H1 (cell line): ENCODE measurements around the gene ADAMTSL2. TPM values are rescaled to one million over a fixed set of nuclear protein-coding genes. Genes with fewer than 3 reads are reported as not detected.

Experiments used
- CTCF ChIA-PET: fragments of 300-600 bp; sonication (Branson Sonifier 250); formaldehyde crosslinking; loops from one replicate; lab custom pipeline; 2021; ENCODE audit not compliant: partially characterized antibody; lab: Charles Lee
- POLR2A ChIA-PET: fragments of 300-600 bp; sonication (Branson Sonifier 250); formaldehyde crosslinking; loops from one replicate; lab custom pipeline; 2021; ENCODE audit warnings: inconsistent platforms; ENCODE audit not compliant: partially characterized antibody; lab: Charles Lee
- DNase-seq, 2 experiments: peaks; one replicate each; pipeline versions ENCODE4 v3.0.0 to v3.0.0-alpha.2; 2010 to 2022; ENCODE audit warnings: low spot score in 2 of 2, low read depth in 1 of 2, mixed read lengths in 1 of 2
- FAIRE-seq: peaks from 2 replicates; lab custom pipeline; 2011; peaks lifted over from hg19 to GRCh38; lab: Jason Lieb, UNC
- H2AFZ ChIP-seq: 2 replicates; pipeline ENCODE4 v1.8.1; 2012; ENCODE audit warnings: low read length, inconsistent platforms
- H2AK5ac ChIP-seq: 2 replicates; pipeline ENCODE4 v1.6.1; 2013; ENCODE audit warnings: low read depth, low read length
- H2BK120ac ChIP-seq: replicated peaks from 2 replicates; pipeline ENCODE3; 2013; ENCODE audit warnings: low read depth, low read length, inconsistent platforms
- H2BK12ac ChIP-seq: 2 replicates; pipeline ENCODE4 v1.6.1; 2013; ENCODE audit warnings: low read depth, low read length
- H2BK15ac ChIP-seq: 2 replicates; pipeline ENCODE4 v1.6.1; 2013; ENCODE audit warnings: low read length
- H2BK20ac ChIP-seq: 2 replicates; pipeline ENCODE4 v1.6.1; 2013; ENCODE audit warnings: low read length
- H2BK5ac ChIP-seq: 2 replicates; pipeline ENCODE4 v1.6.1; 2013; ENCODE audit warnings: low read depth, low read length
- H3K14ac ChIP-seq: 2 replicates; pipeline ENCODE4 v1.6.1; 2013; ENCODE audit warnings: inconsistent platforms; ENCODE audit not compliant: insufficient read length
- H3K18ac ChIP-seq: 2 replicates; pipeline ENCODE4 v1.6.1; 2013; ENCODE audit warnings: low read length; ENCODE audit errors: extremely low read depth
- H3K23ac ChIP-seq: 2 replicates; pipeline ENCODE4 v1.6.1; 2013; ENCODE audit warnings: inconsistent platforms; ENCODE audit not compliant: insufficient read length
- H3K23me2 ChIP-seq: 2 replicates; pipeline ENCODE4 v1.6.1; 2013; ENCODE audit warnings: low read depth, low read length
- H3K27ac ChIP-seq: 2 replicates; pipeline ENCODE4 v1.6.1; 2011; ENCODE audit warnings: low read depth, low read length, inconsistent platforms
- H3K27me3 ChIP-seq, 4 experiments: replicated peaks in 1 of 4; 1 replicate in 1 of 4; 2 replicates in 3 of 4; pipeline versions ENCODE4 v1.6.1 to v1.8.1; 2011 to 2013; ENCODE audit warnings: low read length in 3 of 4, mild to moderate bottlenecking in 3 of 4, inconsistent platforms in 2 of 4, mixed read lengths in 2 of 4, moderate library complexity in 1 of 4; ENCODE audit not compliant: control insufficient read depth in 3 of 4, insufficient read depth in 3 of 4; ENCODE audit errors: extremely low read depth in 1 of 4
- H3K36me3 ChIP-seq, 4 experiments: 2 replicates each; pipeline versions ENCODE4 v1.6.1 to v1.8.1; 2011 to 2013; ENCODE audit warnings: mild to moderate bottlenecking in 4 of 4, low read length in 3 of 4, moderate library complexity in 2 of 4, control low read depth in 1 of 4, inconsistent platforms in 1 of 4; ENCODE audit not compliant: insufficient read depth in 4 of 4, control insufficient read depth in 2 of 4
- H3K4ac ChIP-seq: replicated peaks from 2 replicates; pipeline ENCODE3; 2013; ENCODE audit warnings: low read length, low read depth, mixed read lengths, inconsistent platforms; ENCODE audit not compliant: insufficient read length
- H3K4me1 ChIP-seq, 4 experiments: replicated peaks in 1 of 4; 1 replicate in 1 of 4; 2 replicates in 3 of 4; pipeline versions ENCODE4 v1.6.1 to v1.8.1; 2011 to 2013; ENCODE audit warnings: low read length in 3 of 4, inconsistent platforms in 2 of 4, mixed read lengths in 1 of 4; ENCODE audit not compliant: insufficient read depth in 4 of 4, control insufficient read depth in 3 of 4
- H3K4me2 ChIP-seq, 2 experiments: 2 replicates each; pipeline versions ENCODE4 v1.6.1 to v1.8.1; 2011 to 2013; ENCODE audit warnings: low read depth in 2 of 2, low read length in 2 of 2, control low read depth in 1 of 2, inconsistent platforms in 1 of 2, mild to moderate bottlenecking in 1 of 2; ENCODE audit not compliant: insufficient read depth in 1 of 2
- H3K4me3 ChIP-seq, 4 experiments: fragments of 200-600, 300-600 bp in 1 of 4; sonication (generic), shearing (Covaris generic), sonication (Bioruptor Twin) in 1 of 4; 2 replicates each; pipeline versions ENCODE4 v1.5.1 to v1.8.1; 2011 to 2016; ENCODE audit warnings: low read length in 4 of 4, low read depth in 3 of 4, control low read depth in 2 of 4, inconsistent platforms in 2 of 4, mild to moderate bottlenecking in 2 of 4, mixed read lengths in 1 of 4, moderate library complexity in 1 of 4; ENCODE audit not compliant: insufficient read depth in 2 of 4; ENCODE audit errors: extremely low read depth in 1 of 4
- H3K56ac ChIP-seq: replicated peaks from 2 replicates; pipeline ENCODE3; 2013; ENCODE audit warnings: low read depth, mild to moderate bottlenecking, mixed read lengths, low read length, inconsistent platforms; ENCODE audit not compliant: insufficient read length
- H3K79me1 ChIP-seq: 2 replicates; pipeline ENCODE4 v1.6.1; 2013; ENCODE audit warnings: low read depth, low read length, control low read depth
- H3K79me2 ChIP-seq, 2 experiments: 2 replicates each; pipeline versions ENCODE4 v1.6.1 to v1.8.1; 2012 to 2013; ENCODE audit warnings: low read length in 2 of 2, mild to moderate bottlenecking in 2 of 2, inconsistent platforms in 1 of 2; ENCODE audit not compliant: insufficient read depth in 2 of 2, control insufficient read depth in 1 of 2
- H3K9ac ChIP-seq, 4 experiments: replicated peaks in 1 of 4; 1 replicate in 1 of 4; 2 replicates in 3 of 4; pipeline versions ENCODE4 v1.6.1 to v1.8.1; 2011 to 2013; ENCODE audit warnings: low read depth in 3 of 4, low read length in 3 of 4, control low read depth in 2 of 4, mild to moderate bottlenecking in 2 of 4, moderate library complexity in 2 of 4, inconsistent platforms in 1 of 4; ENCODE audit errors: extremely low read depth in 1 of 4
- H3K9me3 ChIP-seq, 2 experiments: 2 replicates each; pipeline versions ENCODE4 v1.6.1 to v1.8.1; 2012 to 2013; ENCODE audit warnings: mild to moderate bottlenecking in 2 of 2, moderate library complexity in 2 of 2, control low read depth in 1 of 2, inconsistent platforms in 1 of 2, low read depth in 1 of 2, low read length in 1 of 2, mixed read lengths in 1 of 2; ENCODE audit not compliant: insufficient read depth in 2 of 2
- H4K20me1 ChIP-seq, 2 experiments: replicated peaks in 1 of 2; 2 replicates each; pipeline versions ENCODE3 to v1.8.1; 2011 to 2013; ENCODE audit warnings: inconsistent platforms in 2 of 2, low read length in 2 of 2, mild to moderate bottlenecking in 1 of 2; ENCODE audit not compliant: insufficient read depth in 2 of 2, control insufficient read depth in 1 of 2
- H4K5ac ChIP-seq: 2 replicates; pipeline ENCODE4 v1.6.1; 2013; ENCODE audit warnings: low read length, low read depth, mixed read lengths, inconsistent platforms; ENCODE audit not compliant: insufficient read length
- H4K8ac ChIP-seq: 2 replicates; pipeline ENCODE4 v1.8.0; 2013; ENCODE audit warnings: mild to moderate bottlenecking, moderate library complexity, low read length, inconsistent platforms; ENCODE audit not compliant: insufficient read depth; ENCODE audit errors: extremely low read depth
- H4K91ac ChIP-seq: replicated peaks from 2 replicates; pipeline ENCODE3; 2013; ENCODE audit warnings: low read length, mixed read lengths, inconsistent platforms; ENCODE audit not compliant: insufficient read length
- BACH1 ChIP-seq: IDR thresholded peaks from 2 replicates; pipeline ENCODE4 v1.6.1; 2012; ENCODE audit warnings: low read length, improper control_type of control experiment
- EGR1 ChIP-seq: IDR thresholded peaks from 2 replicates; pipeline ENCODE4 v1.6.1; 2011; ENCODE audit warnings: low read depth, low read length, borderline replicate concordance
- FOSL1 ChIP-seq: IDR thresholded peaks from 2 replicates; pipeline ENCODE4 v1.6.1; 2011; ENCODE audit warnings: mild to moderate bottlenecking, low read depth, low read length, moderate library complexity; ENCODE audit not compliant: insufficient read depth
- HDAC2 ChIP-seq, 2 experiments: fragments of 300-600 bp in 1 of 2; sonication (generic) in 1 of 2; IDR thresholded peaks; 2 replicates each; pipeline ENCODE4 v1.6.1; 2011 to 2012; ENCODE audit warnings: low read depth in 2 of 2, low read length in 2 of 2, mild to moderate bottlenecking in 2 of 2, moderate library complexity in 2 of 2, borderline replicate concordance in 1 of 2, inconsistent platforms in 1 of 2
- JUN ChIP-seq: IDR thresholded peaks from 2 replicates; pipeline ENCODE4 v1.6.1; 2011; ENCODE audit warnings: low read depth, mild to moderate bottlenecking, improper control_type of control experiment, low read length
- NRF1 ChIP-seq: IDR thresholded peaks from 2 replicates; pipeline ENCODE4 v1.6.1; 2011; ENCODE audit warnings: mild to moderate bottlenecking, low read depth, low read length, improper control_type of control experiment
- POLR2A ChIP-seq, 2 experiments: IDR thresholded peaks; 1 replicate in 1 of 2; 2 replicates in 1 of 2; pipeline ENCODE4 v1.6.1; 2011; ENCODE audit warnings: low read depth in 2 of 2, low read length in 2 of 2, mild to moderate bottlenecking in 2 of 2; ENCODE audit errors: control extremely low read depth in 1 of 2
- RBBP5 ChIP-seq: IDR thresholded peaks from 2 replicates; pipeline ENCODE4 v1.7.1; 2012; ENCODE audit warnings: low read depth, mild to moderate bottlenecking, inconsistent platforms, low read length, moderate library complexity, borderline replicate concordance
- SIRT6 ChIP-seq: IDR thresholded peaks from one replicate; pipeline ENCODE4 v1.7.1; 2012; ENCODE audit warnings: low read length, inconsistent platforms
- SP2 ChIP-seq: IDR thresholded peaks from 2 replicates; pipeline ENCODE4 v1.6.1; 2012; ENCODE audit warnings: mild to moderate bottlenecking, low read length, inconsistent platforms
- SP4 ChIP-seq: IDR thresholded peaks from 2 replicates; pipeline ENCODE4 v1.6.1; 2012; ENCODE audit warnings: low read length, inconsistent platforms
- YY1 ChIP-seq: IDR thresholded peaks from 2 replicates; pipeline ENCODE4 v1.6.1; 2011; ENCODE audit warnings: low read depth, mild to moderate bottlenecking, low read length
- WGBS, 2 experiments: shearing (Covaris generic) in 1 of 2; methylation state at CpG; one replicate each; pipeline versions ENCODE4 v1.1.6 to v1.1.7; 2013 to 2015; ENCODE audit warnings: low lambda C conversion rate in 2 of 2, mixed read lengths in 2 of 2, inconsistent platforms in 1 of 2, low coverage in 1 of 2, missing lambda C conversion rate in 1 of 2; ENCODE audit not compliant: insufficient replicate concordance in 2 of 2, insufficient coverage in 1 of 2, insufficient read length in 1 of 2; ENCODE audit errors: extremely low coverage in 1 of 2, missing lambda C conversion rate in 1 of 2; 5-methylcytosine and 5-hydroxymethylcytosine counted together
- polyA plus RNA-seq, 7 experiments: library from polyadenylated mRNA; depleted of rRNA in 3 of 7; stranded (reverse) in 5 of 7; unstranded in 2 of 7; fragments of >200 nt in 5 of 7; fragments of 200-250 nt in 2 of 7; gene quantifications; 1 replicate in 5 of 7; 2 replicates in 1 of 7; 4 replicates in 1 of 7; pipeline versions ENCODE4 v1.2.1 to v1.2.3, GENCODE V29; 2011 to 2013; ENCODE audit warnings: missing spikeins in 2 of 7, mixed read lengths in 2 of 7
- total RNA-seq: library from RNA; stranded (reverse); fragmentation: NEBNext Ultra II Directional; extraction: Animal tissue kit (Norgen Biotek cat#: 25700); gene quantifications from 2 replicates; pipeline ENCODE4 v1.2.1, GENCODE V29; 2021
- TF ChIP-seq, protein P1 (sequence below): IDR thresholded peaks from 2 replicates; pipeline ENCODE4 v1.6.1; 2011; ENCODE audit warnings: low read length, improper control_type of control experiment

The ADAMTSL2 gene
- total and polyA plus RNA-seq, 2 of the 8 experiments (the other 6 are each of a cell fraction or from before 2014, with no cell fraction given), result 0.74 to 0.76 TPM

DNA sequence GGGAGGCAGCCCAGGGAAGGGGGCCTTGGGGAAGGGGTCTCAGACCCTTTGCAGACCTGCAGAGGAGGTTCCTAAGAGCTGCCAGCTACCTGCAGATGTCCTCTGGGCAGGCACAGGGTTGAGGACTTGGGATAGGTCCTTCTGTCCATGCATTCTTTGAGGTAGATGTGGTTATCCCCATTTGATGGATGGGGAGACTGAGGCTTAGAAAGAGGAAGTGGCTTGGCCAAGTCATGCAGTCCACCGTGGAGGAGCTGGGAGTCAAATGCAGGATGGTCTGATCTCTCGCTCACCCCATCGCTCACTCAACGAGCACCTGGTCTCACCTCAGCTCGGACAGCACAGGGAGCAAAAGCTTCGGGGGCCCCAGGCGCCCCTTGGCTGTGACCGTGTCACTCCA is 20.2 kb downstream of the ADAMTSL2 start:
- Histone ChIP-seq H3K79me1 (no peaks in the 10 kb centered on the region; the same call in 1 of the 2 replicates), H3K36me3 (no peaks in the 10 kb centered on the region), H3K79me2 (no peaks in the 10 kb centered on the region), H4K91ac (no peak overlapping the region), H3K23ac (no peak overlapping the region), H3K4me3 (no peak overlapping the region), H2BK12ac (no peak overlapping the region; the same call in 1 of the 2 replicates), H3K18ac (no peak overlapping the region), H2BK120ac (no peak overlapping the region), H4K5ac (no peak overlapping the region), H2BK15ac (0 out of 2 replicates have a peak overlapping the region, but pooled peaks have one; percentile 55), H4K20me1 (peaks cover 0 to 4% of the 10 kb centered on the region in 2 experiments), H2AK5ac (no peak overlapping the region), H3K56ac (no peak overlapping the region), H3K27me3 (no peaks in the 10 kb centered on the region), H2BK20ac (no peak overlapping the region), H2BK5ac (no peak overlapping the region), H3K27ac (no peak overlapping the region), H3K23me2 (no peaks in the 10 kb centered on the region), H2AFZ (no peak overlapping the region), H3K4me2 (no peak overlapping the region), H3K4ac (no peak overlapping the region), H3K9me3 (no peaks in the 10 kb centered on the region), H4K8ac (no peak overlapping the region), H3K14ac (no peak overlapping the region), H3K4me1 (peaks cover 6 to 12% (median 8%) of the 10 kb centered on the region in 4 experiments; a peak in 6 of 7 replicates), H3K9ac (no peak overlapping the region)
- 93% methylated on average over 8 of the region's 8 CpGs; no CpG with 5 or more reads in 1 of the 2 experiments for WGBS, 2 experiments
- ChIA-PET CTCF (interaction anchor here (0.6 to 4.6 kb wide), 12 partner anchors 10 to 159 kb away, joined by 3 to 26 read pairs (median 4); no protein-coding TSS in a partner anchor), POLR2A (no interaction called here)
- TF ChIP-seq JUN, result no peak
- TF ChIP-seq NRF1, result no peak
- TF ChIP-seq BACH1, result no peak
- TF ChIP-seq EGR1, result no peak
- TF ChIP-seq SP2, result no peak
- TF ChIP-seq SP4, result no peak
- TF ChIP-seq YY1, result no peak
- TF ChIP-seq POLR2A (IDR thresholded peaks at IDR 0.05; ENCODE audit: control extremely low read depth in 1 of 2, low read depth in 2 of 2, low read length in 2 of 2), result no peak
- TF ChIP-seq RBBP5, result no peak
- TF ChIP-seq, protein P1, sequence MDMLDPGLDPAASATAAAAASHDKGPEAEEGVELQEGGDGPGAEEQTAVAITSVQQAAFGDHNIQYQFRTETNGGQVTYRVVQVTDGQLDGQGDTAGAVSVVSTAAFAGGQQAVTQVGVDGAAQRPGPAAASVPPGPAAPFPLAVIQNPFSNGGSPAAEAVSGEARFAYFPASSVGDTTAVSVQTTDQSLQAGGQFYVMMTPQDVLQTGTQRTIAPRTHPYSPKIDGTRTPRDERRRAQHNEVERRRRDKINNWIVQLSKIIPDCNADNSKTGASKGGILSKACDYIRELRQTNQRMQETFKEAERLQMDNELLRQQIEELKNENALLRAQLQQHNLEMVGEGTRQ, result no peak
- no peak for TF ChIP-seq HDAC2 (IDR thresholded peaks at IDR 0.05; ENCODE audit: borderline replicate concordance in 1 of 2, low read depth in 2 of 2, low read length in 2 of 2)
- TF ChIP-seq SIRT6, result no peak
- TF ChIP-seq FOSL1, result no peak
- no peak for FAIRE-seq
- no peak for DNase-seq
